SU-DHL-6 (cell line): ENCODE results near the gene ATF7IP.

ENCODE experiments used
- H2AFZ ChIP-seq: fragments of 200-600 bp; sonication (generic); 2 replicates; pipeline ENCODE4 v1.6.1; 2014; ENCODE audit warnings: low read depth, mild to moderate bottlenecking, moderate library complexity, mixed read lengths, antibody characterized with exemption, low read length; ENCODE audit not compliant: severe bottlenecking
- H3F3A ChIP-seq: fragments of 200-600 bp; shearing (Covaris generic); 2 replicates; pipeline ENCODE4 v1.6.0; 2016; ENCODE audit warnings: antibody characterized with exemption, mild to moderate bottlenecking; ENCODE audit not compliant: insufficient read depth
- H3K27ac ChIP-seq: fragments of 200-600 bp; sonication (generic); 2 replicates; pipeline ENCODE4 v1.5.1; 2016; ENCODE audit warnings: low read depth, mild to moderate bottlenecking, low read length, moderate library complexity, mixed read lengths
- H3K27me3 ChIP-seq: fragments of 200-600 bp; sonication (generic), shearing (Covaris generic); 2 replicates; pipeline ENCODE4 v1.6.0; 2014; ENCODE audit warnings: mild to moderate bottlenecking, low read length
- H3K36me3 ChIP-seq: fragments of 200-600 bp; sonication (generic); 2 replicates; pipeline ENCODE4 v1.6.1; 2014; ENCODE audit warnings: mild to moderate bottlenecking, low read length, mixed read lengths
- H3K4me2 ChIP-seq: fragments of 300-600, 200-600 bp; shearing (Covaris generic), sonication (generic); 2 replicates; pipeline ENCODE4 v1.6.0; 2014; ENCODE audit warnings: low read length, low read depth, mild to moderate bottlenecking; ENCODE audit not compliant: poor library complexity, severe bottlenecking
- H3K4me3 ChIP-seq: fragments of 200-600 bp; sonication (generic); 2 replicates; pipeline ENCODE4 v1.5.1; 2014; ENCODE audit warnings: antibody characterized with exemption, low read length, mild to moderate bottlenecking, mixed read lengths; ENCODE audit not compliant: insufficient read depth, poor library complexity, severe bottlenecking
- H3K79me2 ChIP-seq: fragments of 200-600 bp; sonication (generic); 2 replicates; pipeline ENCODE4 v1.6.1; 2014; ENCODE audit warnings: mild to moderate bottlenecking, low read length, moderate library complexity; ENCODE audit not compliant: insufficient read depth
- H3K9ac ChIP-seq: fragments of 200-600 bp; sonication (generic); 2 replicates; pipeline ENCODE4 v1.7.0; 2014; ENCODE audit warnings: mild to moderate bottlenecking, low read length
- H3K9me2 ChIP-seq: fragments of 200-600 bp; sonication (generic); replicated peaks from 2 replicates; pipeline ENCODE4 v1.6.1; 2014; ENCODE audit warnings: low read length; ENCODE audit not compliant: insufficient read depth
- H3K9me3 ChIP-seq: fragments of 200-600 bp; sonication (generic); 2 replicates; pipeline ENCODE4 v1.6.1; 2014; ENCODE audit warnings: low read length, mixed read lengths; ENCODE audit not compliant: insufficient read depth
- H4K20me1 ChIP-seq: fragments of 200-600 bp; sonication (generic); 2 replicates; pipeline ENCODE4 v1.6.1; 2014; ENCODE audit warnings: low read depth, mild to moderate bottlenecking, antibody characterized with exemption, low read length, moderate library complexity, mixed read lengths
- EZH2phosphoT487 ChIP-seq: fragments of 200-600 bp; sonication (generic), shearing (Covaris generic); conservative IDR thresholded peaks from 2 replicates; pipeline ENCODE4 v1.6.1; 2018; ENCODE audit warnings: mild to moderate bottlenecking, antibody characterized with exemption, low read length, moderate library complexity, mixed read lengths
- TF ChIP-seq, protein P1 (sequence below): fragments of 200-600 bp; sonication (generic); IDR thresholded peaks from one replicate; pipeline ENCODE4 v1.5.1; 2017; ENCODE audit warnings: antibody characterized with exemption, mild to moderate bottlenecking, low read length, moderate library complexity; ENCODE audit not compliant: insufficient read depth, poor library complexity, severe bottlenecking

The ATF7IP gene

DNA sequence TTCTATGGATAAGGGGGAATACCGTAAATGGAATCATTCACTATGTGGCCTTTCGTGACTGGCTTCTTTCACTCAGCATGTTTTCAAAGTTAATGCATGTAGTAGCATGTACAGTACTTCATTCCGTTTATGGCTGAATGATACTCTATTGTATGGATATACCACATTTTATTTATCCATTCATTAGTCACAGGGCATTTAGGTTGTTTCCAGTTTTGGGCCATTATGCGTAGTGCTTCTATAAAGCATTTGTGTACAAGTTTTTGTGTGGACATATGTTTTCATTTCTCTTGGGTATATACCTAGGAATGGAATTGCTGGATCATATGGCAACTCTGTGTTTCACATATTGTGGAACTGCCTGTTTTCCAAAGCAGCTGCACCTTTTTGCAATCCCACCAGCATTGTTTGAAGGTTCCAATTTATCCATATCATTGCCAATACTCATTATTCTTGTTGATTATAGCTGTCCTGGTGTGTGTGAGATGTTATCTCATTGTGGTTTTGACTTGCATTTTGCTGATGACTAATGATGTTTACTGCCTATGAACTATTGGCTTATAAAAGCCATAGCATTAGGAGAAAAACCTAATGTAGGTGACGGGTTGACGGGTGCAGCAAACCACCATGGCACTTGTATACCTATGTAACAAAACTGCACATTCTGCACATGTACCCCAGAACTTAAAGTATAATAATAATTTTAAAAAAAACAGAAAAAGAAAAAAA is 45.5 kb downstream of the ATF7IP start:
- Histone ChIP-seq H3K9me2 (no peaks in the 10 kb centered on the region), H3K36me3 (peaks cover 10% of the 10 kb centered on the region; the same call in 1 of the 2 replicates), H3K27me3 (no peaks in the 10 kb centered on the region), H3K79me2 (peaks cover 98% of the 10 kb centered on the region), H3K4me3 (no peak overlapping the region), H3K27ac (peak overlapping the region; percentile 57; the same call in 1 of the 2 replicates), H3K9ac (no peak overlapping the region), H3F3A (peaks cover 18% of the 10 kb centered on the region; the same call in 1 of the 2 replicates), H2AFZ (no peak overlapping the region), H3K9me3 (no peaks in the 10 kb centered on the region), H3K4me2 (peak overlapping the region; percentile 51), H4K20me1 (no peaks in the 10 kb centered on the region)
- TF ChIP-seq, protein P1, sequence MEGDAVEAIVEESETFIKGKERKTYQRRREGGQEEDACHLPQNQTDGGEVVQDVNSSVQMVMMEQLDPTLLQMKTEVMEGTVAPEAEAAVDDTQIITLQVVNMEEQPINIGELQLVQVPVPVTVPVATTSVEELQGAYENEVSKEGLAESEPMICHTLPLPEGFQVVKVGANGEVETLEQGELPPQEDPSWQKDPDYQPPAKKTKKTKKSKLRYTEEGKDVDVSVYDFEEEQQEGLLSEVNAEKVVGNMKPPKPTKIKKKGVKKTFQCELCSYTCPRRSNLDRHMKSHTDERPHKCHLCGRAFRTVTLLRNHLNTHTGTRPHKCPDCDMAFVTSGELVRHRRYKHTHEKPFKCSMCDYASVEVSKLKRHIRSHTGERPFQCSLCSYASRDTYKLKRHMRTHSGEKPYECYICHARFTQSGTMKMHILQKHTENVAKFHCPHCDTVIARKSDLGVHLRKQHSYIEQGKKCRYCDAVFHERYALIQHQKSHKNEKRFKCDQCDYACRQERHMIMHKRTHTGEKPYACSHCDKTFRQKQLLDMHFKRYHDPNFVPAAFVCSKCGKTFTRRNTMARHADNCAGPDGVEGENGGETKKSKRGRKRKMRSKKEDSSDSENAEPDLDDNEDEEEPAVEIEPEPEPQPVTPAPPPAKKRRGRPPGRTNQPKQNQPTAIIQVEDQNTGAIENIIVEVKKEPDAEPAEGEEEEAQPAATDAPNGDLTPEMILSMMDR, result no peak
- no peak for TF ChIP-seq EZH2phosphoT487

DNA sequence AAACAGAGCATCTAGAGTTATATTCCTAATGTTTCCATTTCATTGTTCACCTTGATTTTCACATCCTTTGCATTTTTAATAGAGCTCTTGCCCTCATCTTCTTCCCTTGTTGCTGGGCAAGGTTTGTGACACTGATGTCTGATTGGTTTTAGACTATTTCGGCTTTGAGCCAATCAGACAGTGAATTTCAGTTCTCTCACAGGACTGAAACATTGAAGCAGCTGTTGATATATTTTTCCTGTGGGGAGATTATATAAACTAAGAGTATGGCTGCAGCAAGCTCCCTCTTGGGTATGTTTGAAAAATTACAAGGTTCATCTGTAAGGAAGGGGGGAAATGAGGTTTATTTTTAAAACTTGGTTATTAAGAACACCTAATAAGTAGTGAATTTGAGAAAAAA is 51.2 kb downstream of the ATF7IP start:
- no peak for TF ChIP-seq EZH2phosphoT487
- TF ChIP-seq, protein P1, result no peak
- Histone ChIP-seq H3K9me3 (no peaks in the 10 kb centered on the region), H3F3A (peaks cover 11% of the 10 kb centered on the region; the same call in 1 of the 2 replicates), H3K27me3 (no peaks in the 10 kb centered on the region), H3K4me2 (peak overlapping the region; percentile 47), H3K36me3 (peaks cover under 1% of the 10 kb centered on the region; the same call in 1 of the 2 replicates), H3K9me2 (no peaks in the 10 kb centered on the region), H2AFZ (no peak overlapping the region), H3K9ac (no peak overlapping the region), H4K20me1 (no peaks in the 10 kb centered on the region), H3K4me3 (no peak overlapping the region), H3K79me2 (peaks cover 94% of the 10 kb centered on the region), H3K27ac (peak overlapping the region; percentile 52)

DNA sequence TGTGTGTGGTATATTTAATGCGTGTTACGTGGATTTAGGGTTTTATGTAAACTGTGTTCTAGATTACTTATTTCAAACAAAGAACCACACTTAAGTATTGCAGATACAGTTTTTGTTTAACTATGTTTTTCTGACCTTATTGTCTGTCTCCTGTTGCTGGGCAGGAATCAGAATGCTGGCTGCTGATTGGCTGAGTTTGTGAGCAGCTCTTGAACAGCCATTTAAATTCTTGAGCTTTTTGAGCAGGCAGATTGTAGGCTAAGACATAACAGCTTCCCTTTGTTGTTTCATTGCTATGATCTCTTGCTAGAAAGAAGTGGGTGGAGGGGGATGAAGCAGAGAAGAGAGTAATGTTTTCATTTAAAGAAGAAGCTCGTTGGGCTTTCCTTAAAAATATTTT is 52.2 kb downstream of the ATF7IP start:
- peak overlapping the region; percentile 33 for H3K4me2 ChIP-seq

More for the DNA sequence above, 52.2 kb downstream of the ATF7IP start:
- Histone ChIP-seq H3K4me3 (no peak overlapping the region), H2AFZ (no peak overlapping the region), H3K9me3 (no peaks in the 10 kb centered on the region), H3K9me2 (no peaks in the 10 kb centered on the region), H3K9ac (no peak overlapping the region), H3F3A (peaks cover 11% of the 10 kb centered on the region; the same call in 1 of the 2 replicates), H3K27me3 (no peaks in the 10 kb centered on the region), H3K79me2 (peaks cover 96% of the 10 kb centered on the region), H3K36me3 (peaks cover 4% of the 10 kb centered on the region; the same call in 1 of the 2 replicates), H4K20me1 (no peaks in the 10 kb centered on the region), H3K27ac (peak overlapping the region; percentile 44; the same call in 1 of the 2 replicates)
- TF ChIP-seq, protein P1, result no peak
- TF ChIP-seq EZH2phosphoT487, result no peak
